PC-3 (cell line): ENCODE results near the gene CCT4.
"Not testable (repeated sequence)": the region's sequence is repeated elsewhere in the genome, so short reads cannot be mapped to it uniquely, and the experiment has no call there.

Experiments used
- EZH2 ChIP-seq: fragments of 300-600 bp; sonication (generic); IDR thresholded peaks from one replicate; pipeline ENCODE4 v1.6.1; 2017; ENCODE audit warnings: antibody characterized with exemption, mild to moderate bottlenecking, low read length; ENCODE audit not compliant: unreplicated experiment
- TF ChIP-seq, protein P1 (sequence below): fragments of 300-600 bp; sonication (generic); conservative IDR thresholded peaks from 2 replicates; pipeline ENCODE4 v1.5.1; 2017; ENCODE audit warnings: antibody characterized with exemption, low read depth, mild to moderate bottlenecking, low read length

DNA sequence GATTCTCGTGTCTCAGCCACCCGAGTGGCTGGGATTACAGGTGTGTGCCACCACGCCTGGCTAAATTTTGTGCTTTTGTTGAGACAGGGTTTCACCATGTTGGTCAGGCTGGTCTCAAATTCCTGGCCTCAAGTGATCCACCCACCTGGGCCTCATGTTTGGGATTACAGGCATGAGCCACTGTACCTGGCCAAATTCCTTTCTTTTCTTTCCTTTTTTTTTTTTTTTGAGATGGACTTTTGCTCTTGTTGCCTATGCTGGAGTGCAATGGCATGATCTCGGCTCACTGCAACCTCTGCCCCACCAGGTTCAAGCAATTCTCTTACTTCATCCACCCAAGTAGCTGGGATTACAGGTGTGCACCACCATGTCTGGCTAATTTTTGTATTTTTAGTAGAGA is 26.3 kb upstream of the CCT4 start:
- TF ChIP-seq, protein P1, sequence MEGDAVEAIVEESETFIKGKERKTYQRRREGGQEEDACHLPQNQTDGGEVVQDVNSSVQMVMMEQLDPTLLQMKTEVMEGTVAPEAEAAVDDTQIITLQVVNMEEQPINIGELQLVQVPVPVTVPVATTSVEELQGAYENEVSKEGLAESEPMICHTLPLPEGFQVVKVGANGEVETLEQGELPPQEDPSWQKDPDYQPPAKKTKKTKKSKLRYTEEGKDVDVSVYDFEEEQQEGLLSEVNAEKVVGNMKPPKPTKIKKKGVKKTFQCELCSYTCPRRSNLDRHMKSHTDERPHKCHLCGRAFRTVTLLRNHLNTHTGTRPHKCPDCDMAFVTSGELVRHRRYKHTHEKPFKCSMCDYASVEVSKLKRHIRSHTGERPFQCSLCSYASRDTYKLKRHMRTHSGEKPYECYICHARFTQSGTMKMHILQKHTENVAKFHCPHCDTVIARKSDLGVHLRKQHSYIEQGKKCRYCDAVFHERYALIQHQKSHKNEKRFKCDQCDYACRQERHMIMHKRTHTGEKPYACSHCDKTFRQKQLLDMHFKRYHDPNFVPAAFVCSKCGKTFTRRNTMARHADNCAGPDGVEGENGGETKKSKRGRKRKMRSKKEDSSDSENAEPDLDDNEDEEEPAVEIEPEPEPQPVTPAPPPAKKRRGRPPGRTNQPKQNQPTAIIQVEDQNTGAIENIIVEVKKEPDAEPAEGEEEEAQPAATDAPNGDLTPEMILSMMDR: not testable (repeated sequence)
- not testable (repeated sequence) for TF ChIP-seq EZH2
